ENCODE measurements around the gene WNT4. TPM values are rescaled to one million over a fixed set of nuclear protein-coding genes. Genes with fewer than 3 reads are reported as not detected.

The WNT4 gene
- polyA plus RNA-seq, 3 donors, result 4.0 to 9.9 (median 8.1) TPM

- no peak for DNase-seq (ENCODE audit: extremely low read depth in 1 of 11, low read depth in 9 of 11, low spot score in 4 of 11)
Measured at GRCh38 chr1:22169816-22170215, 26.9 kb upstream of the WNT4 start.

GRCh38 chr1:22168412-22168973 is 25.6 kb upstream of the WNT4 start:
- DNase-seq (ENCODE audit: extremely low read depth in 1 of 11, low read depth in 9 of 11, low spot score in 4 of 11), result no peak

GRCh38 chr1:22166439-22166838 is 23.5 kb upstream of the WNT4 start:
- DNase-seq (ENCODE audit: extremely low read depth in 1 of 11, low read depth in 9 of 11, low spot score in 4 of 11), result no peak

GRCh38 chr1:22164841-22165808 is 22.2 kb upstream of the WNT4 start:
- no peak for DNase-seq (ENCODE audit: extremely low read depth in 1 of 11, low read depth in 9 of 11, low spot score in 4 of 11)

GRCh38 chr1:22163564-22163963 is 20.7 kb upstream of the WNT4 start:
- no peak for DNase-seq (ENCODE audit: extremely low read depth in 1 of 11, low read depth in 9 of 11, low spot score in 4 of 11)

GRCh38 chr1:22163137-22163536 is 20.2 kb upstream of the WNT4 start:
- no peak for DNase-seq (ENCODE audit: extremely low read depth in 1 of 11, low read depth in 9 of 11, low spot score in 4 of 11)

GRCh38 chr1:22159891-22160290 is 17.0 kb upstream of the WNT4 start:
- no peak for DNase-seq (ENCODE audit: extremely low read depth in 1 of 11, low read depth in 9 of 11, low spot score in 4 of 11)

- DNase-seq (ENCODE audit: extremely low read depth in 1 of 11, low read depth in 9 of 11, low spot score in 4 of 11), result no peak
Measured at GRCh38 chr1:22158654-22159053, 15.8 kb upstream of the WNT4 start.

GRCh38 chr1:22157359-22157966 is 14.6 kb upstream of the WNT4 start:
- no peak for DNase-seq (ENCODE audit: extremely low read depth in 1 of 11, low read depth in 9 of 11, low spot score in 4 of 11)

GRCh38 chr1:22155517-22155916 is 12.6 kb upstream of the WNT4 start:
- no peak for DNase-seq (ENCODE audit: extremely low read depth in 1 of 11, low read depth in 9 of 11, low spot score in 4 of 11)

- DNase-seq (ENCODE audit: extremely low read depth in 1 of 11, low read depth in 9 of 11, low spot score in 4 of 11), result no peak
Measured at GRCh38 chr1:22154626-22155025, 11.7 kb upstream of the WNT4 start.

- no peak for DNase-seq (ENCODE audit: extremely low read depth in 1 of 11, low read depth in 9 of 11, low spot score in 4 of 11)
Measured at GRCh38 chr1:22153660-22154437, 11.0 kb upstream of the WNT4 start.

- DNase-seq (ENCODE audit: extremely low read depth in 1 of 11, low read depth in 9 of 11, low spot score in 4 of 11), result no peak
Measured at GRCh38 chr1:22150923-22151322, 8.0 kb upstream of the WNT4 start.

GRCh38 chr1:22142315-22143064 is 407 bp downstream of the WNT4 start:
- no peak for DNase-seq (ENCODE audit: extremely low read depth in 1 of 11, low read depth in 9 of 11, low spot score in 4 of 11)

GRCh38 chr1:22141554-22142314 is 1.2 kb downstream of the WNT4 start:
- DNase-seq (ENCODE audit: extremely low read depth in 1 of 11, low read depth in 9 of 11, low spot score in 4 of 11), result no peak

- DNase-seq (ENCODE audit: extremely low read depth in 1 of 11, low read depth in 9 of 11, low spot score in 4 of 11), result no peak
Measured at GRCh38 chr1:22140694-22141093, 2.2 kb downstream of the WNT4 start.

GRCh38 chr1:22139817-22140216 is 3.1 kb downstream of the WNT4 start:
- DNase-seq (ENCODE audit: extremely low read depth in 1 of 11, low read depth in 9 of 11, low spot score in 4 of 11), result no peak

GRCh38 chr1:22139066-22139594 is 3.8 kb downstream of the WNT4 start:
- DNase-seq (ENCODE audit: extremely low read depth in 1 of 11, low read depth in 9 of 11, low spot score in 4 of 11), result no peak

Data from renal cortex interstitium (tissue), 11 donors.